GM23338 (cell line): ENCODE measurements around the gene ZNF23. TPM values are rescaled to one million over a fixed set of nuclear protein-coding genes. Genes with fewer than 3 reads are reported as not detected.

Experiments used
- ATAC-seq: fragments of 200-7000 bp; cut with Tn5 transposase; 3 replicates; pipeline ENCODE4 v1.9.1; 2020
- DNase-seq: peaks from one replicate; pipeline ENCODE4 v3.0.0-alpha.2; 2015; ENCODE audit warnings: low spot score
- H2AFZ ChIP-seq: fragments of 200-600 bp; sonication (generic); 2 replicates; pipeline ENCODE4 v1.8.0; 2016; ENCODE audit warnings: antibody characterized with exemption, mild to moderate bottlenecking, moderate library complexity
- H3F3A ChIP-seq: fragments of 200-600 bp; sonication (generic); replicated peaks from 2 replicates; pipeline ENCODE4 v1.8.0; 2017; ENCODE audit warnings: antibody characterized with exemption, mixed run types, low read depth
- H3K27ac ChIP-seq: fragments of 200-600 bp; sonication (generic); 2 replicates; pipeline ENCODE4 v1.6.1; 2016; ENCODE audit warnings: low read depth
- H3K27me3 ChIP-seq: fragments of 200-600 bp; sonication (generic); 2 replicates; pipeline ENCODE4 v1.8.0; 2016; ENCODE audit warnings: mild to moderate bottlenecking, mixed run types, moderate library complexity; ENCODE audit not compliant: insufficient read depth
- H3K36me3 ChIP-seq: fragments of 200-600 bp; sonication (generic); 2 replicates; pipeline ENCODE4 v1.8.0; 2016; ENCODE audit warnings: mild to moderate bottlenecking; ENCODE audit not compliant: insufficient read depth
- H3K4me1 ChIP-seq: fragments of 200-600 bp; sonication (generic); 2 replicates; pipeline ENCODE4 v1.8.0; 2016; ENCODE audit warnings: mild to moderate bottlenecking, moderate library complexity; ENCODE audit not compliant: insufficient read depth
- H3K4me2 ChIP-seq: fragments of 200-600 bp; sonication (generic); 2 replicates; pipeline ENCODE4 v1.7.1; 2017; ENCODE audit warnings: mixed run types
- H3K4me3 ChIP-seq: fragments of 200-600 bp; sonication (generic); 2 replicates; pipeline ENCODE4 v1.6.1; 2016; ENCODE audit warnings: mixed run types
- H3K79me2 ChIP-seq: fragments of 200-600 bp; sonication (generic); replicated peaks from 2 replicates; pipeline ENCODE4 v1.8.0; 2017; ENCODE audit warnings: mild to moderate bottlenecking; ENCODE audit not compliant: insufficient read depth
- H3K9me2 ChIP-seq: fragments of 200-600 bp; sonication (generic); 2 replicates; pipeline ENCODE4 v1.8.0; 2017; ENCODE audit not compliant: insufficient read depth
- H4K20me1 ChIP-seq: fragments of 200-600 bp; sonication (generic); replicated peaks from 2 replicates; pipeline ENCODE4 v1.8.0; 2017; ENCODE audit warnings: mild to moderate bottlenecking; ENCODE audit not compliant: insufficient read depth
- H3K27ac Mint-ChIP-seq: 2 replicates; pipeline ENCODE4 v1.8.0; 2020; ENCODE audit warnings: inconsistent platforms, mild to moderate bottlenecking, moderate library complexity, mixed read lengths
- H3K27me3 Mint-ChIP-seq: 3 replicates; pipeline ENCODE4 v1.8.0; 2022; ENCODE audit warnings: low read depth, mild to moderate bottlenecking, moderate library complexity, mixed read lengths, inconsistent platforms; ENCODE audit not compliant: insufficient read depth, poor library complexity
- H3K36me3 Mint-ChIP-seq: 3 replicates; pipeline ENCODE4 v1.8.0; 2021; ENCODE audit warnings: low read depth, mild to moderate bottlenecking, inconsistent platforms, moderate library complexity, mixed read lengths
- H3K4me1 Mint-ChIP-seq: 3 replicates; pipeline ENCODE4 v1.8.0; 2020; ENCODE audit warnings: mild to moderate bottlenecking, inconsistent platforms, mixed read lengths
- H3K4me3 Mint-ChIP-seq: 3 replicates; pipeline ENCODE4 v1.8.0; 2021; ENCODE audit warnings: moderate library complexity, mild to moderate bottlenecking, inconsistent platforms, mixed read lengths
- H3K9me3 Mint-ChIP-seq: 3 replicates; pipeline ENCODE4 v1.8.0; 2020; ENCODE audit warnings: moderate library complexity, mild to moderate bottlenecking, inconsistent platforms, mixed read lengths
- CREB1 ChIP-seq: fragments of 250-450 bp; sonication (Bioruptor Pico); IDR thresholded peaks from 2 replicates; pipeline ENCODE4 v1.5.0; 2020; ENCODE audit warnings: low read depth, mild to moderate bottlenecking, moderate library complexity
- EZH2 ChIP-seq: fragments of 200-600 bp; sonication (generic); IDR thresholded peaks from one replicate; pipeline ENCODE4 v1.8.0; 2017; ENCODE audit warnings: antibody characterized with exemption, mild to moderate bottlenecking, low read depth; ENCODE audit not compliant: unreplicated experiment
- EZH2phosphoT487 ChIP-seq: fragments of 200-600 bp; sonication (generic); IDR thresholded peaks from one replicate; pipeline ENCODE4 v1.8.1; 2018; ENCODE audit warnings: antibody characterized with exemption; ENCODE audit not compliant: unreplicated experiment
- JUNB ChIP-seq: IDR thresholded peaks from one replicate; pipeline ENCODE4 v1.6.1; 2016; ENCODE audit warnings: antibody characterized with exemption; ENCODE audit not compliant: unreplicated experiment
- NANOG ChIP-seq: IDR thresholded peaks from 2 replicates; pipeline ENCODE4 v1.6.1; 2016; ENCODE audit warnings: antibody characterized with exemption, borderline replicate concordance
- POLR2AphosphoS5 ChIP-seq: IDR thresholded peaks from 2 replicates; pipeline ENCODE4 v1.6.1; 2016; ENCODE audit warnings: antibody characterized with exemption, low read depth
- STAT1 ChIP-seq: IDR thresholded peaks from one replicate; pipeline ENCODE4 v1.6.1; 2016; ENCODE audit warnings: antibody characterized with exemption; ENCODE audit not compliant: unreplicated experiment
- ZNF114 ChIP-seq: fragments of 250-450 bp; sonication (Bioruptor Pico); IDR thresholded peaks from 2 replicates; pipeline ENCODE4 v1.5.0; 2020; ENCODE audit warnings: mild to moderate bottlenecking, moderate library complexity
- ZNF331 ChIP-seq: fragments of 250-450 bp; sonication (Bioruptor Pico); IDR thresholded peaks from 2 replicates; pipeline ENCODE4 v1.5.0; 2020; ENCODE audit warnings: low read depth, mild to moderate bottlenecking, moderate library complexity
- polyA plus RNA-seq: library from polyadenylated mRNA; unstranded; fragments of >200 nt; fragmentation: Nextera tagmentation; extraction: Ambion mirVana; gene quantifications from 2 replicates; pipeline ENCODE4 v1.2.1, GENCODE V29; 2016
- total RNA-seq: library from RNA; depleted of rRNA; stranded (reverse); fragments of >200 nt; shearing (Covaris generic); gene quantifications from 2 replicates; pipeline ENCODE4 v1.2.3, GENCODE V29; 2014
- TF ChIP-seq, protein P1 (sequence below): IDR thresholded peaks from one replicate; pipeline ENCODE4 v1.6.1; 2018; ENCODE audit warnings: antibody characterized with exemption; ENCODE audit not compliant: unreplicated experiment
- TF ChIP-seq, protein P2 (sequence below), 2 experiments: fragments of 200-600 bp in 1 of 2; sonication (generic) in 1 of 2; conservative IDR thresholded peaks; 2 replicates each; pipeline versions ENCODE4 v1.5.1 to v1.6.1; 2016 to 2017; ENCODE audit warnings: antibody characterized with exemption in 2 of 2, low read depth in 2 of 2, mild to moderate bottlenecking in 2 of 2, moderate library complexity in 1 of 2

The ZNF23 gene
- total and polyA plus RNA-seq, 2 experiments from 2014 or later = 8.4 to 8.8 TPM

DNA sequence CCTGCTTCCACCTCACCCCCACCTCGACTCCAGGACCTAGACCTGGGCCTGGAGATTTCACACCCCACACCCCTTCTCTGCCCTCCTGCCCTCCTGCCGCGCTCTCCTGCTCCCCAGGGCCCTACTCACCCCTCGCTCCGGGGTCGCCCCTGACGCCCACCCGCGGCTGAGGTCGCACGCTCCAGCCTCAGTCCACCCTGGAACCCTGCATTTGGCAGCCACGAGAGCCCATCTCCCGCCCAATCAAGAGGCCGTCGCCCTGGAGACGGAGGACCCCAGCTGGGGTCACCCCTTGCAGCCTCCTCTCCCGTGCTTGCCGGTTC lies 36.3 kb downstream of the ZNF23 start:
- H4K20me1 ChIP-seq = 0 out of 2 replicates have a peak, but pooled peaks cover 2% of the 10 kb centered on the region
- H3K27me3 Mint-ChIP-seq = peaks cover 25% of the 10 kb centered on the region
- peaks cover 6% of the 10 kb centered on the region for H3F3A ChIP-seq
- TF ChIP-seq EZH2 (no peak), ZNF331 (no peak), JUNB (no peak), STAT1 (no peak), POLR2AphosphoS5 (no peak)
- TF ChIP-seq, protein P1, sequence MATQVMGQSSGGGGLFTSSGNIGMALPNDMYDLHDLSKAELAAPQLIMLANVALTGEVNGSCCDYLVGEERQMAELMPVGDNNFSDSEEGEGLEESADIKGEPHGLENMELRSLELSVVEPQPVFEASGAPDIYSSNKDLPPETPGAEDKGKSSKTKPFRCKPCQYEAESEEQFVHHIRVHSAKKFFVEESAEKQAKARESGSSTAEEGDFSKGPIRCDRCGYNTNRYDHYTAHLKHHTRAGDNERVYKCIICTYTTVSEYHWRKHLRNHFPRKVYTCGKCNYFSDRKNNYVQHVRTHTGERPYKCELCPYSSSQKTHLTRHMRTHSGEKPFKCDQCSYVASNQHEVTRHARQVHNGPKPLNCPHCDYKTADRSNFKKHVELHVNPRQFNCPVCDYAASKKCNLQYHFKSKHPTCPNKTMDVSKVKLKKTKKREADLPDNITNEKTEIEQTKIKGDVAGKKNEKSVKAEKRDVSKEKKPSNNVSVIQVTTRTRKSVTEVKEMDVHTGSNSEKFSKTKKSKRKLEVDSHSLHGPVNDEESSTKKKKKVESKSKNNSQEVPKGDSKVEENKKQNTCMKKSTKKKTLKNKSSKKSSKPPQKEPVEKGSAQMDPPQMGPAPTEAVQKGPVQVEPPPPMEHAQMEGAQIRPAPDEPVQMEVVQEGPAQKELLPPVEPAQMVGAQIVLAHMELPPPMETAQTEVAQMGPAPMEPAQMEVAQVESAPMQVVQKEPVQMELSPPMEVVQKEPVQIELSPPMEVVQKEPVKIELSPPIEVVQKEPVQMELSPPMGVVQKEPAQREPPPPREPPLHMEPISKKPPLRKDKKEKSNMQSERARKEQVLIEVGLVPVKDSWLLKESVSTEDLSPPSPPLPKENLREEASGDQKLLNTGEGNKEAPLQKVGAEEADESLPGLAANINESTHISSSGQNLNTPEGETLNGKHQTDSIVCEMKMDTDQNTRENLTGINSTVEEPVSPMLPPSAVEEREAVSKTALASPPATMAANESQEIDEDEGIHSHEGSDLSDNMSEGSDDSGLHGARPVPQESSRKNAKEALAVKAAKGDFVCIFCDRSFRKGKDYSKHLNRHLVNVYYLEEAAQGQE = no peak
- TF ChIP-seq, protein P2, sequence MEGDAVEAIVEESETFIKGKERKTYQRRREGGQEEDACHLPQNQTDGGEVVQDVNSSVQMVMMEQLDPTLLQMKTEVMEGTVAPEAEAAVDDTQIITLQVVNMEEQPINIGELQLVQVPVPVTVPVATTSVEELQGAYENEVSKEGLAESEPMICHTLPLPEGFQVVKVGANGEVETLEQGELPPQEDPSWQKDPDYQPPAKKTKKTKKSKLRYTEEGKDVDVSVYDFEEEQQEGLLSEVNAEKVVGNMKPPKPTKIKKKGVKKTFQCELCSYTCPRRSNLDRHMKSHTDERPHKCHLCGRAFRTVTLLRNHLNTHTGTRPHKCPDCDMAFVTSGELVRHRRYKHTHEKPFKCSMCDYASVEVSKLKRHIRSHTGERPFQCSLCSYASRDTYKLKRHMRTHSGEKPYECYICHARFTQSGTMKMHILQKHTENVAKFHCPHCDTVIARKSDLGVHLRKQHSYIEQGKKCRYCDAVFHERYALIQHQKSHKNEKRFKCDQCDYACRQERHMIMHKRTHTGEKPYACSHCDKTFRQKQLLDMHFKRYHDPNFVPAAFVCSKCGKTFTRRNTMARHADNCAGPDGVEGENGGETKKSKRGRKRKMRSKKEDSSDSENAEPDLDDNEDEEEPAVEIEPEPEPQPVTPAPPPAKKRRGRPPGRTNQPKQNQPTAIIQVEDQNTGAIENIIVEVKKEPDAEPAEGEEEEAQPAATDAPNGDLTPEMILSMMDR (conservative IDR thresholded peaks at IDR 0.05; ENCODE audit: low read depth in 2 of 2) = no peak
- no peak overlapping the region for H3K27ac ChIP-seq
- ATAC-seq = no peak
- H3K4me3 ChIP-seq = peak overlapping the region; percentile 76
- H3K4me1 Mint-ChIP-seq = peaks cover 7% of the 10 kb centered on the region; the same call in 2 of the 3 replicates
- DNase-seq = no peak
- no peaks in the 10 kb centered on the region for H3K79me2 ChIP-seq
- H3K27ac Mint-ChIP-seq = 0 out of 2 replicates have a peak overlapping the region, but pooled peaks have one; percentile 47
- H3K9me2 ChIP-seq = no peaks in the 10 kb centered on the region
- H3K36me3 ChIP-seq = no peaks in the 10 kb centered on the region
- H3K4me1 ChIP-seq = peaks cover 12% of the 10 kb centered on the region; the same call in 1 of the 2 replicates
- peak overlapping the region; percentile 90 for H3K4me2 ChIP-seq
- H2AFZ ChIP-seq = peak overlapping the region; percentile 99
- peaks cover 10% of the 10 kb centered on the region; the same call in 1 of the 2 replicates for H3K27me3 ChIP-seq
- peaks cover 3% of the 10 kb centered on the region; the same call in 2 of the 3 replicates for H3K9me3 Mint-ChIP-seq
- peaks cover 3% of the 10 kb centered on the region; the same call in 1 of the 3 replicates for H3K36me3 Mint-ChIP-seq
- H3K4me3 Mint-ChIP-seq = peak overlapping the region; percentile 80

GRCh38 chr16:71424626-71425025 lies 37.4 kb downstream of the ZNF23 start:
- H3K27me3 ChIP-seq = peaks cover 10% of the 10 kb centered on the region; the same call in 1 of the 2 replicates
- peaks cover 25% of the 10 kb centered on the region for H3K27me3 Mint-ChIP-seq
- H3K4me3 Mint-ChIP-seq = peak overlapping the region; percentile 80
- H3K9me3 Mint-ChIP-seq = peaks cover 3% of the 10 kb centered on the region; the same call in 2 of the 3 replicates
- H3K27ac Mint-ChIP-seq = no peak overlapping the region
- H3K27ac ChIP-seq = no peak overlapping the region
- H3F3A ChIP-seq = peaks cover 6% of the 10 kb centered on the region
- no peak overlapping the region for H3K4me3 ChIP-seq
- H3K36me3 Mint-ChIP-seq = peaks cover 3% of the 10 kb centered on the region; the same call in 1 of the 3 replicates
- no peak overlapping the region for H3K4me2 ChIP-seq
- no peaks in the 10 kb centered on the region for H3K9me2 ChIP-seq
- no peaks in the 10 kb centered on the region for H3K79me2 ChIP-seq
- no peak overlapping the region for H2AFZ ChIP-seq
- H3K36me3 ChIP-seq = no peaks in the 10 kb centered on the region
- no peak for ATAC-seq
- H3K4me1 ChIP-seq = peaks cover 12% of the 10 kb centered on the region; the same call in 1 of the 2 replicates
- no peak for TF ChIP-seq JUNB
- no peak for TF ChIP-seq EZH2phosphoT487
- no peak for TF ChIP-seq CREB1 (CRISPR knock-in tag)
- no peak for TF ChIP-seq POLR2AphosphoS5
- TF ChIP-seq ZNF114 = no peak
- TF ChIP-seq EZH2 = no peak
- TF ChIP-seq, protein P2 (conservative IDR thresholded peaks at IDR 0.05; ENCODE audit: low read depth in 2 of 2) = no peak
- TF ChIP-seq STAT1 = no peak
- TF ChIP-seq NANOG = no peak
- TF ChIP-seq, protein P1 = no peak
- H3K4me1 Mint-ChIP-seq = peaks cover 7% of the 10 kb centered on the region; the same call in 2 of the 3 replicates
- no peak for DNase-seq
- 0 out of 2 replicates have a peak, but pooled peaks cover 2% of the 10 kb centered on the region for H4K20me1 ChIP-seq
